SK-N-SH treated with all-trans-retinoic acid at 6 μM for 48 hours (cell line): Measurements from ENCODE around the gene TPCN1.

Source experiments
- ATAC-seq: fragments of 200-7000 bp; cut with Tn5 transposase; 3 replicates; pipeline ENCODE4 v1.9.1; 2020; ENCODE audit warnings: mild to moderate bottlenecking, moderate library complexity
- ARNTL ChIP-seq: fragments of 450-650 bp; formaldehyde crosslinking; IDR thresholded peaks from 2 replicates; pipeline ENCODE4 v1.5.0; 2020; ENCODE audit warnings: low read depth, mild to moderate bottlenecking, moderate library complexity, borderline replicate concordance
- BACH2 ChIP-seq: fragments of 250-450 bp; sonication (Bioruptor Pico); IDR thresholded peaks from 2 replicates; pipeline ENCODE4 v1.9.0; 2021; ENCODE audit warnings: mild to moderate bottlenecking, borderline replicate concordance
- CREB5 ChIP-seq: fragments of 250-450 bp; sonication (Bioruptor Pico); IDR thresholded peaks from 2 replicates; pipeline ENCODE4 v1.5.1; 2020; ENCODE audit warnings: low read depth, mild to moderate bottlenecking, moderate library complexity
- CSDC2 ChIP-seq: fragments of 250-450 bp; sonication (Bioruptor Pico); IDR thresholded peaks from 2 replicates; pipeline ENCODE4 v1.5.0; 2020; ENCODE audit warnings: mild to moderate bottlenecking, moderate library complexity
- CSRNP3 ChIP-seq: fragments of 250-450 bp; sonication (Bioruptor Pico); IDR thresholded peaks from 2 replicates; pipeline ENCODE4 v1.5.1; 2021; ENCODE audit warnings: mild to moderate bottlenecking, moderate library complexity
- ESRRG ChIP-seq: fragments of 250-450 bp; sonication (Bioruptor Pico); IDR thresholded peaks from 2 replicates; pipeline ENCODE4 v1.6.1; 2021; ENCODE audit warnings: mild to moderate bottlenecking
- GLIS3 ChIP-seq: fragments of 250-450 bp; sonication (Bioruptor Pico); IDR thresholded peaks from 2 replicates; pipeline ENCODE4 v1.5.0; 2020; ENCODE audit warnings: mild to moderate bottlenecking, moderate library complexity
- ISL1 ChIP-seq: fragments of 250-450 bp; sonication (Bioruptor Pico); IDR thresholded peaks from 2 replicates; pipeline ENCODE4 v2.1.2; 2022; ENCODE audit warnings: mild to moderate bottlenecking, moderate library complexity
- OSR1 ChIP-seq: fragments of 250-450 bp; sonication (Bioruptor Pico); IDR thresholded peaks from 2 replicates; pipeline ENCODE4 v1.8.0; 2022; ENCODE audit warnings: moderate library complexity, mild to moderate bottlenecking, inconsistent platforms
- PATZ1 ChIP-seq: fragments of 250-450 bp; sonication (Bioruptor Pico); IDR thresholded peaks from 2 replicates; pipeline ENCODE4 v1.8.0; 2020; ENCODE audit warnings: mild to moderate bottlenecking, moderate library complexity, borderline replicate concordance
- POU6F1 ChIP-seq: fragments of 250-450 bp; sonication (Bioruptor Pico); IDR thresholded peaks from 2 replicates; pipeline ENCODE4 v1.8.0; 2021; ENCODE audit warnings: low read depth, mild to moderate bottlenecking, moderate library complexity, borderline replicate concordance
- PPARA ChIP-seq: fragments of 250-450 bp; sonication (Bioruptor Pico); IDR thresholded peaks from 2 replicates; pipeline ENCODE4 v1.5.0; 2020; ENCODE audit warnings: mild to moderate bottlenecking, borderline replicate concordance
- RARB ChIP-seq: fragments of 250-450 bp; sonication (Bioruptor Pico); IDR thresholded peaks from 2 replicates; pipeline ENCODE4 v1.8.0; 2021; ENCODE audit warnings: mild to moderate bottlenecking, moderate library complexity
- SNAI2 ChIP-seq: fragments of 250-450 bp; sonication (Bioruptor Pico); IDR thresholded peaks from 2 replicates; pipeline ENCODE4 v1.5.0; 2020; ENCODE audit warnings: mild to moderate bottlenecking, moderate library complexity
- TCF4 ChIP-seq: fragments of 250-450 bp; sonication (Bioruptor Pico); IDR thresholded peaks from 2 replicates; pipeline ENCODE4 v1.8.0; 2021; ENCODE audit warnings: mild to moderate bottlenecking, moderate library complexity, borderline replicate concordance
- TOX ChIP-seq: fragments of 250-450 bp; sonication (Bioruptor Pico); IDR thresholded peaks from 2 replicates; pipeline ENCODE4 v1.8.0; 2021; ENCODE audit warnings: mild to moderate bottlenecking, moderate library complexity, borderline replicate concordance
- TSHZ2 ChIP-seq: fragments of 250-450 bp; sonication (Bioruptor Pico); IDR thresholded peaks from 2 replicates; pipeline ENCODE4 v1.5.0; 2020; ENCODE audit warnings: mild to moderate bottlenecking, moderate library complexity
- ZC3H10 ChIP-seq: fragments of 250-450 bp; sonication (Bioruptor Pico); IDR thresholded peaks from 2 replicates; pipeline ENCODE4 v1.5.1; 2021; ENCODE audit warnings: mild to moderate bottlenecking, moderate library complexity
- ZFP30 ChIP-seq: fragments of 450-650 bp; formaldehyde crosslinking; IDR thresholded peaks from 2 replicates; pipeline ENCODE4 v1.5.0; 2022; ENCODE audit warnings: mild to moderate bottlenecking, moderate library complexity
- ZNF565 ChIP-seq: fragments of 450-650 bp; formaldehyde crosslinking; conservative IDR thresholded peaks from 2 replicates; pipeline ENCODE4 v1.5.0; 2020; ENCODE audit warnings: low read depth, mild to moderate bottlenecking, moderate library complexity
- ZNF70 ChIP-seq: fragments of 450-650 bp; formaldehyde crosslinking; IDR thresholded peaks from 2 replicates; pipeline ENCODE4 v1.5.0; 2020; ENCODE audit warnings: mild to moderate bottlenecking, moderate library complexity
- ZNF8 ChIP-seq: fragments of 450-650 bp; formaldehyde crosslinking; IDR thresholded peaks from 2 replicates; pipeline ENCODE4 v1.5.0; 2020; ENCODE audit warnings: mild to moderate bottlenecking, moderate library complexity

TPCN1 gene

GRCh38 chr12:113291586-113291985, 70.3 kb downstream of the TPCN1 start:
- TF ChIP-seq PPARA, result no peak
- TF ChIP-seq ISL1 (CRISPR knock-in tag), result no peak
- no peak for TF ChIP-seq ESRRG
- TF ChIP-seq BACH2 (CRISPR knock-in tag), result no peak
- no peak for TF ChIP-seq ZNF8
- no peak for TF ChIP-seq ZFP30 (CRISPR knock-in tag)
- no peak for TF ChIP-seq GLIS3 (CRISPR knock-in tag)
- TF ChIP-seq ZNF70 (CRISPR knock-in tag), result no peak
- TF ChIP-seq ZNF565 (CRISPR knock-in tag), result no peak
- TF ChIP-seq TSHZ2 (CRISPR knock-in tag), result no peak
- TF ChIP-seq OSR1 (CRISPR knock-in tag), result no peak
- no peak for TF ChIP-seq CSRNP3 (CRISPR knock-in tag)
- TF ChIP-seq CSDC2 (CRISPR knock-in tag), result no peak
- TF ChIP-seq POU6F1 (CRISPR knock-in tag), result no peak
- TF ChIP-seq TOX (CRISPR knock-in tag), result no peak
- TF ChIP-seq ZC3H10 (CRISPR knock-in tag), result no peak
- TF ChIP-seq CREB5, result no peak
- no peak for TF ChIP-seq TCF4
- no peak for TF ChIP-seq RARB (CRISPR knock-in tag)
- ATAC-seq, result no peak

- no peak for ATAC-seq
- TF ChIP-seq CREB5, result no peak
- no peak for TF ChIP-seq ZNF8
- no peak for TF ChIP-seq BACH2 (CRISPR knock-in tag)
- TF ChIP-seq ZFP30 (CRISPR knock-in tag), result no peak
- no peak for TF ChIP-seq ISL1 (CRISPR knock-in tag)
- no peak for TF ChIP-seq CSDC2 (CRISPR knock-in tag)
- TF ChIP-seq CSRNP3 (CRISPR knock-in tag), result no peak
- no peak for TF ChIP-seq SNAI2 (CRISPR knock-in tag)
- no peak for TF ChIP-seq TOX (CRISPR knock-in tag)
- no peak for TF ChIP-seq TCF4
- no peak for TF ChIP-seq ZC3H10 (CRISPR knock-in tag)
- no peak for TF ChIP-seq GLIS3 (CRISPR knock-in tag)
- no peak for TF ChIP-seq POU6F1 (CRISPR knock-in tag)
- no peak for TF ChIP-seq ARNTL (CRISPR knock-in tag)
- TF ChIP-seq TSHZ2 (CRISPR knock-in tag), result no peak
- TF ChIP-seq RARB (CRISPR knock-in tag), result no peak
- TF ChIP-seq PATZ1 (CRISPR knock-in tag), result no peak
- TF ChIP-seq OSR1 (CRISPR knock-in tag), result no peak
- no peak for TF ChIP-seq ESRRG
Observed at GRCh38 chr12:113292091-113292490, 70.8 kb downstream of the TPCN1 start.
